ENCODE results near the gene CETN2. TPM values are rescaled to one million over a fixed set of nuclear protein-coding genes. Genes with fewer than 3 reads are reported as not detected.
A peak's percentile ranks its signal among the peaks of the same experiment; 100 is the strongest.

The CETN2 gene
- total and polyA plus RNA-seq, 12 donors, result 22.9 to 35.7 (median 25.5) TPM

DNA sequence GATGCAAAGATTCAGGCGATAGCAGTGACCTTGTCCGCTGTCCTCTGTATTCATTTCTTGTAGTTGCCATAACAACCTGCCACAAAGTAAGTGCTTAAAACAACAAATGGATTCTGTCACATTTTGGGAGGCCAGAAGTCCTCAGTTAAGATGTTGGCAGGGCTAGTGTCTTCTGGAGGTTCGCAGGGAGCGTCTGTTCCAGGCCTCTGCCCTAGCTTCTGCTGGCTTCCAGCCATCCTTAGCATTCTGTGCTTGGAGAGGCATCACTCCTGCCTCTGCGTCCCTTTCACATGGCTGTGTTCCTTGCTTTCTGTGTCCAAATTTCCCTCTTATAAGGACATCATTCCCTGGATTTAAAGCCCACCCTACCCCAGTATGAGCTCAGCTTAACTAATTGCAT lies 35.8 kb upstream of the CETN2 start:
- intact Hi-C loops (cut with DNase I), result no loop called here
- ATAC-seq, result no peak
- Histone ChIP-seq H3K9me3 (no peaks in the 10 kb centered on the region), H3K27ac (no peak overlapping the region), H3K4me3 (no peak overlapping the region), H3K27me3 (no peaks in the 10 kb centered on the region), H3K4me1 (no peaks in the 10 kb centered on the region), H3K36me3 (peaks cover 0 to 77% (median 4%) of the 10 kb centered on the region in 9 donors)
- no peak for DNase-seq
- 83 to 89% methylated on average over 5 of the region's 5 CpGs for WGBS, 2 donors
- TF ChIP-seq, protein P1, sequence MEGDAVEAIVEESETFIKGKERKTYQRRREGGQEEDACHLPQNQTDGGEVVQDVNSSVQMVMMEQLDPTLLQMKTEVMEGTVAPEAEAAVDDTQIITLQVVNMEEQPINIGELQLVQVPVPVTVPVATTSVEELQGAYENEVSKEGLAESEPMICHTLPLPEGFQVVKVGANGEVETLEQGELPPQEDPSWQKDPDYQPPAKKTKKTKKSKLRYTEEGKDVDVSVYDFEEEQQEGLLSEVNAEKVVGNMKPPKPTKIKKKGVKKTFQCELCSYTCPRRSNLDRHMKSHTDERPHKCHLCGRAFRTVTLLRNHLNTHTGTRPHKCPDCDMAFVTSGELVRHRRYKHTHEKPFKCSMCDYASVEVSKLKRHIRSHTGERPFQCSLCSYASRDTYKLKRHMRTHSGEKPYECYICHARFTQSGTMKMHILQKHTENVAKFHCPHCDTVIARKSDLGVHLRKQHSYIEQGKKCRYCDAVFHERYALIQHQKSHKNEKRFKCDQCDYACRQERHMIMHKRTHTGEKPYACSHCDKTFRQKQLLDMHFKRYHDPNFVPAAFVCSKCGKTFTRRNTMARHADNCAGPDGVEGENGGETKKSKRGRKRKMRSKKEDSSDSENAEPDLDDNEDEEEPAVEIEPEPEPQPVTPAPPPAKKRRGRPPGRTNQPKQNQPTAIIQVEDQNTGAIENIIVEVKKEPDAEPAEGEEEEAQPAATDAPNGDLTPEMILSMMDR (IDR thresholded peaks at IDR 0.05), result no peak

DNA sequence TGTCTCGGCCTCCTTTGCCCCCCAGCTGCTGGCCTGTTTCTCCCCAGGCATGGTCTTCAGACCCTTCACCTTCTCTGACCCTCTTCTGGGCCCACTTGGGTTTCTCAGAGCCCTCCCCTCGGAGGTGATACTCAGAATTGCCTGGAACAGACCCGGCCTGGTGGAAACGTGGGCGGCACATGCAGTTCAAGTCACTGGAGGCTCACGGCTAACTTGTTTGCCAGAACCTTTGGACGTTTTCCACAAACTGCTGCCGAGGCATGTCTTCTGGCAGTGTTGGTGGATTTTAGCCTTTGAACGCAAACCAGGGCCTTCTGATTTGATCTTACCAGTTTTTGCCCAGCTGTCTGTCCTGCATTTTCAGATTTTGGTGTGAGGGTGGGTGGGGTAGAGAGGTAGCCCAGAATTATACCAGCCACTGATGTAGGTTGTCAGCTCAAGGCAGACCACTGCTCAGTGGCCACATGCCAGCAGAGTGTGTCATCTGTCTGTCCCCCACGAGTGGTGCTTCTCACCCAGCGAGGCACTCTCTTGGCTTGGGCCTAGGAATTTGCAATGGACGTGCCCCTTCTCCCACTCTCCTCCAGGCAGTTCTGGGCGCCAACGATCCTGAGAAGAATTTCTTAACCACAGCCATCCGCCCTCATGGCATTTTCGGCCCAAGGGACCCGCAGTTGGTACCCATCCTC lies 34.8 kb upstream of the CETN2 start:
- Histone ChIP-seq H3K36me3 (peaks cover 0 to 76% (median 4%) of the 10 kb centered on the region in 9 donors), H3K4me3 (no peak overlapping the region), H3K9me3 (no peaks in the 10 kb centered on the region), H3K27ac (no peak overlapping the region), H3K4me1 (no peaks in the 10 kb centered on the region), H3K27me3 (no peaks in the 10 kb centered on the region)
- WGBS, 2 donors, result 78 to 87% methylated on average over 16 to 17 of the region's 17 CpGs
- DNase-seq, result no peak
- intact Hi-C loops (cut with DNase I), result no loop called here
- TF ChIP-seq, protein P1 (IDR thresholded peaks at IDR 0.05), result no peak
- peak in 2 of 8 donors; percentile 36 to 37 for ATAC-seq

DNA sequence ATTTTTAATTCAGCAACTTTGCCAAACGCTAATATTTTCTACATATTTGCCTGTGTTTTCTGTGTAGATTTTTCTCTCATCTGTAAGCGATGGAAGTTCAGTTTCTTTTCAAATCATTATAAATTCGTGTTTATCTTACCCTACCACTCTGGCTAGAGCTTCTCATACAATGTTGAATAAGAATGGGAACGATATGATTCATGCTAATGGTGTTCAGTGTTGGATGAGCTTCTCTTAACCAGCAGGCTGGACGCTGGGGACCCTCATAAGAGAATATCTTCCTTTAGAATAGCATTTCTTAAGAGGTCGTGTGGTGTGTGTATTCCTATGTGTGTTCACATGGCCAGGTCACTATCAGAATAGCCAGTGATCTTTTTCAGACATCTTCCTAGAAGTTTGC lies 31.3 kb upstream of the CETN2 start:
- H3K36me3 ChIP-seq, result peaks cover 0 to 65% (median 0%) of the 10 kb centered on the region in 9 donors
- WGBS, 2 donors, result 90 to 93% methylated on average over 6 of the region's 6 CpGs

DNA sequence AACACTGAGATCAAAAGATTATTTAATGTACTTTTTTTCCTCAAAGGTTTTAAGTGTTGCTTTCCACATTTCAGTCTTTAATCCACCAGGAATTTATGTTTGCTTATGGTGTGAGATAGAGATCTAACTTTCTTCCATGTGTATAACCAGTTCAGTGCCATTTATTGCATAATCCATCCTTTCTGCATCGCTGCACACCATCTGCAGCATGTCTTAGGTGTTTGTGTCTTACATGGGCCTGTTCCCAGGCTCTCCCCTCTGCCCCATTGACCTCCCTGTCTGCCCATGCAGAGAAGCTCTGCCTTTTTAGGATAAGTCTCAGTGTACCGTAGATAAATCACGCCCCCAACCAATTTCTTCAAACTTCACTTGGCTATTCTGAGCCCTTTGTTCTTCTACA lies 30.6 kb upstream of the CETN2 start:
- intact Hi-C loops (cut with DNase I), result no loop called here
- Histone ChIP-seq H3K4me1 (no peaks in the 10 kb centered on the region), H3K9me3 (no peaks in the 10 kb centered on the region), H3K36me3 (peaks cover 0 to 66% (median 0%) of the 10 kb centered on the region in 9 donors), H3K4me3 (no peak overlapping the region), H3K27me3 (peaks cover 0 to 4% (median 0%) of the 10 kb centered on the region in 7 donors), H3K27ac (no peak overlapping the region)
- ATAC-seq (no peak), DNase-seq (no peak)
- TF ChIP-seq, protein P1 (IDR thresholded peaks at IDR 0.05), result no peak
- WGBS, 2 donors, result 84 to 88% methylated on average over 3 of the region's 3 CpGs

More for the DNA sequence above, 31.3 kb upstream of the CETN2 start:
- TF ChIP-seq, protein P1 (IDR thresholded peaks at IDR 0.05), result no peak
- H3K27ac ChIP-seq, result no peak overlapping the region
- no peak overlapping the region for H3K4me3 ChIP-seq
- no peaks in the 10 kb centered on the region for H3K9me3 ChIP-seq
- H3K4me1 ChIP-seq, result no peaks in the 10 kb centered on the region
- intact Hi-C loops (cut with DNase I), result no loop called here
- DNase-seq (no peak), ATAC-seq (no peak)
- no peaks in the 10 kb centered on the region for H3K27me3 ChIP-seq
